Parathyroid adenoma (tissue), 2 donors: ENCODE data around the gene MAGED1.
A peak's percentile ranks its signal among the peaks of the same experiment; 100 is the strongest.

Source experiments
- H2AFZ ChIP-seq: fragments of 300-600 bp; sonication (generic); one replicate; pipeline ENCODE4 v1.7.0; 2017; ENCODE audit warnings: antibody characterized with exemption, mild to moderate bottlenecking
- H3K27ac ChIP-seq: fragments of 300-600 bp; sonication (generic); one replicate; pipeline ENCODE4 v1.7.0; 2017
- H3K27me3 ChIP-seq: fragments of 300-600 bp; sonication (generic); one replicate; pipeline ENCODE4 v1.7.0; 2017; ENCODE audit warnings: low read length; ENCODE audit not compliant: control insufficient read depth, insufficient read depth
- H3K36me3 ChIP-seq: fragments of 300-600 bp; sonication (generic); one replicate; pipeline ENCODE4 v1.7.0; 2017; ENCODE audit warnings: low read length; ENCODE audit not compliant: control insufficient read depth, insufficient read depth
- H3K4me1 ChIP-seq: fragments of 300-600 bp; sonication (generic); one replicate; pipeline ENCODE4 v1.7.0; 2017; ENCODE audit warnings: control low read depth
- H3K4me2 ChIP-seq: fragments of 300-600 bp; sonication (generic); one replicate; pipeline ENCODE4 v1.7.0; 2017; ENCODE audit warnings: low read length
- H3K4me3 ChIP-seq: fragments of 300-600 bp; sonication (generic); one replicate; pipeline ENCODE4 v1.7.0; 2017; ENCODE audit warnings: low read depth, low read length
- H3K79me2 ChIP-seq: fragments of 300-600 bp; sonication (generic); one replicate; pipeline ENCODE4 v1.7.0; 2017; ENCODE audit warnings: control low read depth
- H3K9ac ChIP-seq: fragments of 300-600 bp; sonication (generic); one replicate; pipeline ENCODE4 v1.7.0; 2017; ENCODE audit warnings: mild to moderate bottlenecking
- H3K9me3 ChIP-seq: fragments of 300-600 bp; sonication (generic); one replicate; pipeline ENCODE4 v1.7.0; 2017; ENCODE audit warnings: low read length; ENCODE audit not compliant: control insufficient read depth
- TF ChIP-seq, protein P1 (sequence below): fragments of 300-600 bp; sonication (generic); IDR thresholded peaks from one replicate; pipeline ENCODE4 v1.7.0; 2017; ENCODE audit warnings: antibody characterized with exemption, mild to moderate bottlenecking
- donor health status: primary hyperparathyroidism.

MAGED1 gene, protein sequence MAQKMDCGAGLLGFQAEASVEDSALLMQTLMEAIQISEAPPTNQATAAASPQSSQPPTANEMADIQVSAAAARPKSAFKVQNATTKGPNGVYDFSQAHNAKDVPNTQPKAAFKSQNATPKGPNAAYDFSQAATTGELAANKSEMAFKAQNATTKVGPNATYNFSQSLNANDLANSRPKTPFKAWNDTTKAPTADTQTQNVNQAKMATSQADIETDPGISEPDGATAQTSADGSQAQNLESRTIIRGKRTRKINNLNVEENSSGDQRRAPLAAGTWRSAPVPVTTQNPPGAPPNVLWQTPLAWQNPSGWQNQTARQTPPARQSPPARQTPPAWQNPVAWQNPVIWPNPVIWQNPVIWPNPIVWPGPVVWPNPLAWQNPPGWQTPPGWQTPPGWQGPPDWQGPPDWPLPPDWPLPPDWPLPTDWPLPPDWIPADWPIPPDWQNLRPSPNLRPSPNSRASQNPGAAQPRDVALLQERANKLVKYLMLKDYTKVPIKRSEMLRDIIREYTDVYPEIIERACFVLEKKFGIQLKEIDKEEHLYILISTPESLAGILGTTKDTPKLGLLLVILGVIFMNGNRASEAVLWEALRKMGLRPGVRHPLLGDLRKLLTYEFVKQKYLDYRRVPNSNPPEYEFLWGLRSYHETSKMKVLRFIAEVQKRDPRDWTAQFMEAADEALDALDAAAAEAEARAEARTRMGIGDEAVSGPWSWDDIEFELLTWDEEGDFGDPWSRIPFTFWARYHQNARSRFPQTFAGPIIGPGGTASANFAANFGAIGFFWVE

GRCh38 chrX:51892921-51893745, at the start of gene MAGED1:
Gene MAGED1, plus strand, starts transcription at chrX:51893623. Its CDS starts 682 bp downstream, at chrX:51894305.
- Histone ChIP-seq H3K79me2 (no peaks in the 10 kb centered on the region), H3K4me3 (peak within 1 kb of the TSS; percentile 59), H3K4me1 (peaks cover 4% of the 10 kb centered on the region), H3K36me3 (no peaks in the 10 kb centered on the region), H2AFZ (peak within 1 kb of the TSS; percentile 79), H3K27me3 (no peaks in the 10 kb centered on the region), H3K27ac (peak within 1 kb of the TSS; percentile 72), H3K4me2 (peak within 1 kb of the TSS; percentile 56), H3K9ac (peak within 1 kb of the TSS; percentile 46), H3K9me3 (no peaks in the 10 kb centered on the region)
- TF ChIP-seq, protein P1, sequence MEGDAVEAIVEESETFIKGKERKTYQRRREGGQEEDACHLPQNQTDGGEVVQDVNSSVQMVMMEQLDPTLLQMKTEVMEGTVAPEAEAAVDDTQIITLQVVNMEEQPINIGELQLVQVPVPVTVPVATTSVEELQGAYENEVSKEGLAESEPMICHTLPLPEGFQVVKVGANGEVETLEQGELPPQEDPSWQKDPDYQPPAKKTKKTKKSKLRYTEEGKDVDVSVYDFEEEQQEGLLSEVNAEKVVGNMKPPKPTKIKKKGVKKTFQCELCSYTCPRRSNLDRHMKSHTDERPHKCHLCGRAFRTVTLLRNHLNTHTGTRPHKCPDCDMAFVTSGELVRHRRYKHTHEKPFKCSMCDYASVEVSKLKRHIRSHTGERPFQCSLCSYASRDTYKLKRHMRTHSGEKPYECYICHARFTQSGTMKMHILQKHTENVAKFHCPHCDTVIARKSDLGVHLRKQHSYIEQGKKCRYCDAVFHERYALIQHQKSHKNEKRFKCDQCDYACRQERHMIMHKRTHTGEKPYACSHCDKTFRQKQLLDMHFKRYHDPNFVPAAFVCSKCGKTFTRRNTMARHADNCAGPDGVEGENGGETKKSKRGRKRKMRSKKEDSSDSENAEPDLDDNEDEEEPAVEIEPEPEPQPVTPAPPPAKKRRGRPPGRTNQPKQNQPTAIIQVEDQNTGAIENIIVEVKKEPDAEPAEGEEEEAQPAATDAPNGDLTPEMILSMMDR, result no peak

GRCh38 chrX:51847463-51847862, 46.0 kb upstream of the MAGED1 start:
- TF ChIP-seq, protein P1, result no peak
- H2AFZ ChIP-seq, result no peak overlapping the region
- no peaks in the 10 kb centered on the region for H3K79me2 ChIP-seq
- H3K4me3 ChIP-seq, result no peak overlapping the region
- H3K9ac ChIP-seq, result no peak overlapping the region
- H3K4me2 ChIP-seq, result no peak overlapping the region
- no peaks in the 10 kb centered on the region for H3K9me3 ChIP-seq
- H3K4me1 ChIP-seq, result peaks cover 3% of the 10 kb centered on the region
- H3K36me3 ChIP-seq, result no peaks in the 10 kb centered on the region
- H3K27me3 ChIP-seq, result no peaks in the 10 kb centered on the region
- H3K27ac ChIP-seq, result no peak overlapping the region

GRCh38 chrX:51851507-51852085, 41.8 kb upstream of the MAGED1 start:
- Histone ChIP-seq H3K4me3 (no peak overlapping the region), H3K27me3 (no peaks in the 10 kb centered on the region), H3K79me2 (no peaks in the 10 kb centered on the region), H3K9ac (no peak overlapping the region), H3K4me2 (no peak overlapping the region), H3K4me1 (peaks cover 3% of the 10 kb centered on the region), H3K36me3 (no peaks in the 10 kb centered on the region), H3K9me3 (no peaks in the 10 kb centered on the region), H2AFZ (no peak overlapping the region), H3K27ac (no peak overlapping the region)
- TF ChIP-seq, protein P1, result no peak

GRCh38 chrX:51852096-51852495, 41.3 kb upstream of the MAGED1 start:
- Histone ChIP-seq H3K4me3 (no peak overlapping the region), H3K4me1 (peaks cover 3% of the 10 kb centered on the region), H3K27ac (no peak overlapping the region), H3K4me2 (no peak overlapping the region), H3K79me2 (no peaks in the 10 kb centered on the region), H3K36me3 (no peaks in the 10 kb centered on the region), H2AFZ (no peak overlapping the region), H3K9me3 (no peaks in the 10 kb centered on the region), H3K9ac (no peak overlapping the region), H3K27me3 (no peaks in the 10 kb centered on the region)
- TF ChIP-seq, protein P1, result no peak
